Neuronal stem cell (in vitro differentiated cells): ENCODE results near the gene NOL4L.

Experiments
- DNase-seq: peaks from one replicate; pipeline ENCODE4 v3.0.0-alpha.2; 2013; ENCODE audit warnings: low spot score
- H2AFZ ChIP-seq: one replicate; pipeline ENCODE4 v1.6.1; 2013; ENCODE audit warnings: mild to moderate bottlenecking, low read length, inconsistent platforms
- H2AK5ac ChIP-seq: 2 replicates; pipeline ENCODE4 v1.6.1; 2013; ENCODE audit warnings: low read depth, mild to moderate bottlenecking, inconsistent platforms, low read length, moderate library complexity, mixed read lengths
- H2BK120ac ChIP-seq: 2 replicates; pipeline ENCODE4 v1.6.1; 2013; ENCODE audit warnings: low read depth, mild to moderate bottlenecking, inconsistent platforms, low read length, moderate library complexity, mixed read lengths
- H2BK12ac ChIP-seq: one replicate; pipeline ENCODE4 v1.6.1; 2013; ENCODE audit warnings: low read length, inconsistent platforms
- H2BK15ac ChIP-seq: 2 replicates; pipeline ENCODE4 v1.6.1; 2013; ENCODE audit warnings: mild to moderate bottlenecking, low read length, inconsistent platforms, mixed read lengths
- H2BK5ac ChIP-seq: one replicate; pipeline ENCODE4 v1.6.1; 2013; ENCODE audit warnings: inconsistent platforms, mild to moderate bottlenecking, low read length, moderate library complexity
- H3K14ac ChIP-seq: one replicate; pipeline ENCODE4 v1.6.1; 2013; ENCODE audit warnings: low read length, inconsistent platforms
- H3K18ac ChIP-seq: 2 replicates; pipeline ENCODE4 v1.6.1; 2013; ENCODE audit warnings: low read length, inconsistent platforms
- H3K23ac ChIP-seq: 2 replicates; pipeline ENCODE4 v1.6.1; 2013; ENCODE audit warnings: low read depth, mild to moderate bottlenecking, mixed read lengths, low read length, inconsistent platforms; ENCODE audit not compliant: poor library complexity
- H3K27ac ChIP-seq: replicated peaks from 3 replicates; pipeline ENCODE4 v1.5.1; 2013; ENCODE audit warnings: low read length, inconsistent platforms
- H3K27me3 ChIP-seq, 3 experiments: 2 replicates each; pipeline ENCODE4 v1.6.1; 2013; ENCODE audit warnings: low read length in 3 of 3, mild to moderate bottlenecking in 2 of 3, inconsistent platforms in 1 of 3, low read depth in 1 of 3, mixed read lengths in 1 of 3, moderate library complexity in 1 of 3; ENCODE audit not compliant: control insufficient read depth in 3 of 3, insufficient read depth in 3 of 3
- H3K36me3 ChIP-seq, 2 donors: replicated peaks in 1 of 2; 2 replicates each; pipeline ENCODE4 v1.6.1; 2013; ENCODE audit warnings: low read length in 2 of 2; ENCODE audit not compliant: control insufficient read depth in 2 of 2, insufficient read depth in 2 of 2
- H3K4ac ChIP-seq: 2 replicates; pipeline ENCODE4 v1.6.1; 2013; ENCODE audit warnings: inconsistent platforms, mild to moderate bottlenecking, low read length, moderate library complexity
- H3K4me1 ChIP-seq, 2 donors: 1 replicate in 1 of 2; 2 replicates in 1 of 2; pipeline ENCODE4 v1.6.1; 2013; ENCODE audit warnings: low read length in 2 of 2, low read depth in 1 of 2; ENCODE audit not compliant: control insufficient read depth in 2 of 2, insufficient read depth in 1 of 2
- H3K4me2 ChIP-seq: one replicate; pipeline ENCODE4 v1.6.1; 2013; ENCODE audit warnings: mild to moderate bottlenecking, low read length, inconsistent platforms; ENCODE audit not compliant: insufficient read depth, poor library complexity, severe bottlenecking
- H3K4me3 ChIP-seq, 2 donors: 2 replicates each; pipeline ENCODE4 v1.5.1; 2013; ENCODE audit warnings: low read length in 2 of 2, mild to moderate bottlenecking in 2 of 2, inconsistent platforms in 1 of 2, moderate library complexity in 1 of 2
- H3K79me1 ChIP-seq: one replicate; pipeline ENCODE4 v1.6.1; 2013; ENCODE audit warnings: low read depth, mild to moderate bottlenecking, inconsistent platforms, low read length, moderate library complexity
- H3K9ac ChIP-seq: one replicate; pipeline ENCODE4 v1.6.1; 2013; ENCODE audit warnings: mild to moderate bottlenecking, low read depth, low read length, inconsistent platforms; ENCODE audit not compliant: poor library complexity
- H3K9me3 ChIP-seq, 2 donors: replicated peaks in 1 of 2; 2 replicates each; pipeline versions ENCODE3 to v1.6.1; 2013; ENCODE audit warnings: low read length in 2 of 2, mild to moderate bottlenecking in 2 of 2, inconsistent platforms in 1 of 2, low read depth in 1 of 2, mixed read lengths in 1 of 2, moderate library complexity in 1 of 2; ENCODE audit not compliant: control insufficient read depth in 2 of 2, insufficient read depth in 1 of 2
- H4K8ac ChIP-seq: one replicate; pipeline ENCODE4 v1.6.1; 2013; ENCODE audit warnings: low read depth, mild to moderate bottlenecking, inconsistent platforms, low read length, moderate library complexity
- H4K91ac ChIP-seq: one replicate; pipeline ENCODE4 v1.6.1; 2013; ENCODE audit warnings: low read length, low read depth, mild to moderate bottlenecking, inconsistent platforms; ENCODE audit not compliant: poor library complexity
- WGBS, 2 donors: extraction: QIAGEN DNeasy Blood & Tissue Kit; methylation state at CpG; one replicate each; pipeline ENCODE4 v1.1.7; 2013; ENCODE audit warnings: missing lambda C conversion rate in 2 of 2, mixed read lengths in 1 of 2; ENCODE audit not compliant: insufficient read length in 2 of 2, insufficient replicate concordance in 1 of 2; ENCODE audit errors: extremely low coverage in 2 of 2; 5-methylcytosine and 5-hydroxymethylcytosine counted together

NOL4L gene

GRCh38 chr20:32460231-32460630 is 124.9 kb downstream of the NOL4L start:
- Histone ChIP-seq H2AFZ (no peak overlapping the region), H3K4me1 (peaks cover 33 to 47% of the 10 kb centered on the region in 2 donors), H3K36me3 (peaks cover 7 to 27% of the 10 kb centered on the region in 2 donors), H2BK12ac (no peak overlapping the region), H3K27ac (no peak overlapping the region), H2BK5ac (no peak overlapping the region), H4K8ac (no peak overlapping the region), H2BK120ac (no peak overlapping the region), H4K91ac (no peak overlapping the region), H3K4me3 (no peak overlapping the region), H2AK5ac (peak overlapping the region; percentile 83), H3K27me3 (peaks cover 0 to 2% (median 0%) of the 10 kb centered on the region in 3 experiments), H2BK15ac (no peak overlapping the region), H3K4ac (no peak overlapping the region), H3K18ac (no peak overlapping the region), H3K4me2 (no peak overlapping the region), H3K79me1 (peaks cover 28% of the 10 kb centered on the region), H3K14ac (peak overlapping the region; percentile 47), H3K23ac (no peak overlapping the region), H3K9me3 (no peaks in the 10 kb centered on the region), H3K9ac (no peak overlapping the region)
- no CpG with 5 or more reads among the region's 15 CpGs for WGBS, 2 donors
- DNase-seq: no peak

- Histone ChIP-seq H2BK15ac (peak overlapping the region; percentile 97), H3K23ac (no peak overlapping the region), H3K36me3 (peaks cover 19 to 33% of the 10 kb centered on the region in 2 donors), H2AK5ac (peak overlapping the region; percentile 82), H3K9ac (peak overlapping the region; percentile 83), H3K27ac (no peak overlapping the region), H3K9me3 (no peaks in the 10 kb centered on the region), H4K91ac (no peak overlapping the region), H3K4me1 (peaks cover 26 to 37% of the 10 kb centered on the region in 2 donors), H3K18ac (peak overlapping the region; percentile 96), H2AFZ (no peak overlapping the region), H3K4me2 (no peak overlapping the region), H2BK5ac (peak overlapping the region; percentile 99), H3K14ac (peak overlapping the region; percentile 41), H2BK120ac (no peak overlapping the region), H3K4me3 (no peak overlapping the region), H2BK12ac (no peak overlapping the region), H4K8ac (peak overlapping the region; percentile 19), H3K4ac (no peak overlapping the region), H3K27me3 (peaks cover 0 to 2% (median 0%) of the 10 kb centered on the region in 3 experiments), H3K79me1 (peaks cover 31% of the 10 kb centered on the region)
- DNase-seq: no peak
- no CpG with 5 or more reads among the region's 12 CpGs for WGBS, 2 donors
Measured at GRCh38 chr20:32458837-32459220, 126.3 kb downstream of the NOL4L start.

GRCh38 chr20:32458061-32458836 is 126.9 kb downstream of the NOL4L start:
- Histone ChIP-seq H2BK120ac (peak overlapping the region; percentile 14), H2AK5ac (peak overlapping the region; percentile 82), H3K79me1 (peaks cover 26% of the 10 kb centered on the region), H3K36me3 (peaks cover 24 to 36% of the 10 kb centered on the region in 2 donors), H2BK5ac (peak overlapping the region; percentile 99), H3K27ac (peak overlapping the region; percentile 85), H2BK15ac (peak overlapping the region; percentile 97), H3K18ac (peak overlapping the region; percentile 96), H3K4ac (peak overlapping the region; percentile 26), H3K9ac (peak overlapping the region; percentile 83), H3K4me3 (peak overlapping the region; percentile 10 to 53), H2AFZ (peak overlapping the region; percentile 84), H3K14ac (peak overlapping the region; percentile 47), H3K4me1 (peaks cover 21 to 31% of the 10 kb centered on the region in 2 donors), H2BK12ac (peak overlapping the region; percentile 73), H3K4me2 (no peak overlapping the region), H4K91ac (peak overlapping the region; percentile 75), H3K23ac (peak overlapping the region; percentile 85), H3K27me3 (peaks cover 0 to 2% (median 0%) of the 10 kb centered on the region in 3 experiments), H3K9me3 (no peaks in the 10 kb centered on the region), H4K8ac (peak overlapping the region; percentile 19)
- no CpG with 5 or more reads among the region's 10 CpGs for WGBS, 2 donors
- no peak for DNase-seq

- no CpG with 5 or more reads among the region's 29 CpGs for WGBS, 2 donors
- Histone ChIP-seq H3K23ac (peak overlapping the region; percentile 85), H3K36me3 (peaks cover 32 to 37% of the 10 kb centered on the region in 2 donors)
Measured at GRCh38 chr20:32457479-32457986, 127.6 kb downstream of the NOL4L start.

More at GRCh38 chr20:32457479-32457986, 127.6 kb downstream of the NOL4L start:
- Histone ChIP-seq H2AK5ac (peak overlapping the region; percentile 82), H3K4me3 (peak overlapping the region in 1 of 2 donors; percentile 53), H3K27ac (peak overlapping the region; percentile 87), H2AFZ (peak overlapping the region; percentile 84), H3K14ac (peak overlapping the region; percentile 47), H4K91ac (peak overlapping the region; percentile 75), H3K4ac (peak overlapping the region; percentile 26), H3K4me2 (peak overlapping the region; percentile 86), H2BK120ac (peak overlapping the region; percentile 14), H3K18ac (peak overlapping the region; percentile 100), H3K9me3 (no peaks in the 10 kb centered on the region), H2BK5ac (peak overlapping the region; percentile 99), H3K9ac (peak overlapping the region; percentile 80), H3K4me1 (peaks cover 21 to 27% of the 10 kb centered on the region in 2 donors), H2BK12ac (peak overlapping the region; percentile 73), H4K8ac (no peak overlapping the region), H3K79me1 (peaks cover 24% of the 10 kb centered on the region), H3K27me3 (no peaks in the 10 kb centered on the region), H2BK15ac (peak overlapping the region; percentile 97)
- DNase-seq: peak; percentile 87
